ENCODE measurements around the gene FCN2.

FCN2 gene

GRCh38 chr9:134885679-134886412, 5.2 kb downstream of the FCN2 start:
- Histone ChIP-seq H3K4me3 (ENCODE audit: low read depth, low read length) (no peak overlapping the region), H3K9me3 (ENCODE audit: control insufficient read depth, insufficient read depth, low read depth, low read length) (no peaks in the 10 kb centered on the region), H3K36me3 (ENCODE audit: control insufficient read depth in 2 of 2, insufficient read depth in 1 of 2, low read length in 2 of 2) (no peaks in the 10 kb centered on the region), H3K4me1 (ENCODE audit: control insufficient read depth, insufficient read depth, low read length) (no peaks in the 10 kb centered on the region), H3K27ac (ENCODE audit: extremely low read depth, low read depth, low read length) (no peak overlapping the region)
- ChIA-PET CTCF (interaction anchor here (0.5 kb wide), 1 partner anchor 93 kb away, joined by 3 read pairs; no protein-coding TSS in a partner anchor), POLR2A (no interaction called here)
- TF ChIP-seq ZNF521 (tag by site-specific recombination; IDR thresholded peaks at IDR 0.05) = no peak
- TF ChIP-seq ZBTB7A (tag by site-specific recombination; IDR thresholded peaks at IDR 0.05; ENCODE audit: low read depth) = no peak
- no peak for TF ChIP-seq ZNF132 (tag by site-specific recombination; IDR thresholded peaks at IDR 0.05; ENCODE audit: borderline replicate concordance)

DNA sequence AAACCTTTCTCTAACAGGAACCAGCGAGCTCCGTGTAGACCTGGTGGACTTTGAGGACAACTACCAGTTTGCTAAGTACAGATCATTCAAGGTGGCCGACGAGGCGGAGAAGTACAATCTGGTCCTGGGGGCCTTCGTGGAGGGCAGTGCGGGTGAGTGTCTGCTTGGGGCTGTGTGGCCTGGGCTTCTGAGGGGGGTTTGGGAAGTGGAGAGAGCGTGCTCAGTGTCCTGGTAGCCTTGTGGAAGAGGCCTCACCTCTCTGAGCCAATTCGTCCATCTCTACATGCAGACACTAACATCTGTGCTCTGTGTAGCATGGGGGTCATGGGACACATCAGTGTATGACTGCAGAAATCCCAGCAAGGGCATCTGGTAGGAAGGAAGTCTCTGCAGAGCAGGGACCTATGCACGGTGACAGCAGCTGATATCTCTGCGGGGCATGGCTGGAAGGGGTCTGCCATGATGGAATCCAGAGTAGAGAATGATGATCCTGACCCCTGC, 5.9 kb downstream of the FCN2 start:
- CTCF ChIA-PET = interaction anchor here (0.5 kb wide), 1 partner anchor 93 kb away, joined by 3 read pairs; no protein-coding TSS in a partner anchor
- H3K4me1 ChIP-seq (ENCODE audit: control insufficient read depth, insufficient read depth, low read length) = no peaks in the 10 kb centered on the region
- no peaks in the 10 kb centered on the region for H3K9me3 ChIP-seq (ENCODE audit: control insufficient read depth, insufficient read depth, low read depth, low read length)
- no peaks in the 10 kb centered on the region for H3K36me3 ChIP-seq (ENCODE audit: control insufficient read depth in 2 of 2, insufficient read depth in 1 of 2, low read length in 2 of 2)
- no peak overlapping the region for H3K27ac ChIP-seq (ENCODE audit: extremely low read depth, low read depth, low read length)
- TF ChIP-seq ZNF837 (tag by site-specific recombination; IDR thresholded peaks at IDR 0.05) (no peak), ZNF548 (tag by site-specific recombination; IDR thresholded peaks at IDR 0.05) (no peak), OSR2 (tag by site-specific recombination; IDR thresholded peaks at IDR 0.05) (no peak), ZBTB20 (tag by site-specific recombination; IDR thresholded peaks at IDR 0.05) (no peak), ZNF280C (tag by site-specific recombination; IDR thresholded peaks at IDR 0.05) (no peak), ZNF423 (tag by site-specific recombination; IDR thresholded peaks at IDR 0.05) (no peak), ZBTB26 (tag by site-specific recombination; optimal IDR thresholded peaks at IDR 0.05) (no peak), TCF7L2 (IDR thresholded peaks at IDR 0.05; ENCODE audit: borderline replicate concordance, low read depth, low read length) (no peak), ZNF350 (tag by site-specific recombination; IDR thresholded peaks at IDR 0.05) (no peak), HOXD13 (CRISPR knock-in tag; IDR thresholded peaks at IDR 0.05; ENCODE audit: borderline replicate concordance) (no peak), ZNF843 (tag by site-specific recombination; IDR thresholded peaks at IDR 0.05) (no peak), ZNF530 (tag by site-specific recombination; IDR thresholded peaks at IDR 0.05; ENCODE audit: low read depth) (no peak), EGR2 (tag by site-specific recombination; IDR thresholded peaks at IDR 0.05; ENCODE audit: low read depth) (no peak), ZNF501 (tag by site-specific recombination; IDR thresholded peaks at IDR 0.05) (no peak)
- TF ChIP-seq, protein P1, sequence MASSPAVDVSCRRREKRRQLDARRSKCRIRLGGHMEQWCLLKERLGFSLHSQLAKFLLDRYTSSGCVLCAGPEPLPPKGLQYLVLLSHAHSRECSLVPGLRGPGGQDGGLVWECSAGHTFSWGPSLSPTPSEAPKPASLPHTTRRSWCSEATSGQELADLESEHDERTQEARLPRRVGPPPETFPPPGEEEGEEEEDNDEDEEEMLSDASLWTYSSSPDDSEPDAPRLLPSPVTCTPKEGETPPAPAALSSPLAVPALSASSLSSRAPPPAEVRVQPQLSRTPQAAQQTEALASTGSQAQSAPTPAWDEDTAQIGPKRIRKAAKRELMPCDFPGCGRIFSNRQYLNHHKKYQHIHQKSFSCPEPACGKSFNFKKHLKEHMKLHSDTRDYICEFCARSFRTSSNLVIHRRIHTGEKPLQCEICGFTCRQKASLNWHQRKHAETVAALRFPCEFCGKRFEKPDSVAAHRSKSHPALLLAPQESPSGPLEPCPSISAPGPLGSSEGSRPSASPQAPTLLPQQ (tag by site-specific recombination; IDR thresholded peaks at IDR 0.05) = no peak
- TF ChIP-seq, protein P2, sequence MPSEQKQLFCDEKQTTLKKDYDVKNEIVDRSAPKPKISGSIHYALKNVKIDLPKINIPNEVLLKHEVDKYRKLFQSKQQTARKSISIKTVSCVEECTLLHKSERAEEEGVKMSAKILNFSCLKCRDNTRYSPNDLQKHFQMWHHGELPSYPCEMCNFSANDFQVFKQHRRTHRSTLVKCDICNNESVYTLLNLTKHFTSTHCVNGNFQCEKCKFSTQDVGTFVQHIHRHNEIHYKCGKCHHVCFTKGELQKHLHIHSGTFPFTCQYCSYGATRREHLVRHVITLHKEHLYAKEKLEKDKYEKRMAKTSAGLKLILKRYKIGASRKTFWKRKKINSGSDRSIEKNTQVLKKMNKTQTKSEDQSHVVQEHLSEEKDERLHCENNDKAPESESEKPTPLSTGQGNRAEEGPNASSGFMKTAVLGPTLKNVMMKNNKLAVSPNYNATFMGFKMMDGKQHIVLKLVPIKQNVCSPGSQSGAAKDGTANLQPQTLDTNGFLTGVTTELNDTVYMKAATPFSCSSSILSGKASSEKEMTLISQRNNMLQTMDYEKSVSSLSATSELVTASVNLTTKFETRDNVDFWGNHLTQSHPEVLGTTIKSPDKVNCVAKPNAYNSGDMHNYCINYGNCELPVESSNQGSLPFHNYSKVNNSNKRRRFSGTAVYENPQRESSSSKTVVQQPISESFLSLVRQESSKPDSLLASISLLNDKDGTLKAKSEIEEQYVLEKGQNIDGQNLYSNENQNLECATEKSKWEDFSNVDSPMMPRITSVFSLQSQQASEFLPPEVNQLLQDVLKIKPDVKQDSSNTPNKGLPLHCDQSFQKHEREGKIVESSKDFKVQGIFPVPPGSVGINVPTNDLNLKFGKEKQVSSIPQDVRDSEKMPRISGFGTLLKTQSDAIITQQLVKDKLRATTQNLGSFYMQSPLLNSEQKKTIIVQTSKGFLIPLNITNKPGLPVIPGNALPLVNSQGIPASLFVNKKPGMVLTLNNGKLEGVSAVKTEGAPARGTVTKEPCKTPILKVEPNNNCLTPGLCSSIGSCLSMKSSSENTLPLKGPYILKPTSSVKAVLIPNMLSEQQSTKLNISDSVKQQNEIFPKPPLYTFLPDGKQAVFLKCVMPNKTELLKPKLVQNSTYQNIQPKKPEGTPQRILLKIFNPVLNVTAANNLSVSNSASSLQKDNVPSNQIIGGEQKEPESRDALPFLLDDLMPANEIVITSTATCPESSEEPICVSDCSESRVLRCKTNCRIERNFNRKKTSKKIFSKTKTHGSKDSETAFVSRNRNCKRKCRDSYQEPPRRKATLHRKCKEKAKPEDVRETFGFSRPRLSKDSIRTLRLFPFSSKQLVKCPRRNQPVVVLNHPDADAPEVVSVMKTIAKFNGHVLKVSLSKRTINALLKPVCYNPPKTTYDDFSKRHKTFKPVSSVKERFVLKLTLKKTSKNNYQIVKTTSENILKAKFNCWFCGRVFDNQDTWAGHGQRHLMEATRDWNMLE (tag by site-specific recombination; conservative IDR thresholded peaks at IDR 0.05; ENCODE audit: low read depth) = no peak
- TF ChIP-seq, protein P3, sequence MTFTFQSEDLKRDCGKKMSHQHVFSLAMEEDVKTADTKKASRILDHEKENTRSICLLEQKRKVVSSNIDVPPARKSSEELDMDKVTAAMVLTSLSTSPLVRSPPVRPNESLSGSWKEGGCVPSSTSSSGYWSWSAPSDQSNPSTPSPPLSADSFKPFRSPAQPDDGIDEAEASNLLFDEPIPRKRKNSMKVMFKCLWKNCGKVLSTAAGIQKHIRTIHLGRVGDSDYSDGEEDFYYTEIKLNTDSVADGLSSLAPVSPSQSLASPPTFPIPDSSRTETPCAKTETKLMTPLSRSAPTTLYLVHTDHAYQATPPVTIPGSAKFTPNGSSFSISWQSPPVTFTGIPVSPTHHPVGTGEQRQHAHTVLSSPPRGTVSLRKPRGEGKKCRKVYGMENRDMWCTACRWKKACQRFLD (tag by site-specific recombination; IDR thresholded peaks at IDR 0.05) = no peak
- POLR2A ChIA-PET = interaction anchor here (1.4 kb wide), 1 partner anchor 10 kb away, joined by 5 read pairs; no protein-coding TSS in a partner anchor
- no peak overlapping the region for H3K4me3 ChIP-seq (ENCODE audit: low read depth, low read length)

Measured in HEK293 (cell line).